B cell (primary cell): ENCODE results near the gene FUS.

Source experiments
- EZH2 ChIP-seq: IDR thresholded peaks from 2 replicates; pipeline ENCODE4 v1.6.1; 2012; ENCODE audit warnings: borderline replicate concordance, low read depth, mild to moderate bottlenecking, moderate library complexity, low read length; ENCODE audit not compliant: insufficient read depth, poor library complexity, severe bottlenecking
- TF ChIP-seq, protein P1 (sequence below): fragments of 200-600 bp; IDR thresholded peaks from one replicate; pipeline ENCODE4 v1.8.0; 2022; ENCODE audit warnings: antibody characterized with exemption, mild to moderate bottlenecking

DNA sequence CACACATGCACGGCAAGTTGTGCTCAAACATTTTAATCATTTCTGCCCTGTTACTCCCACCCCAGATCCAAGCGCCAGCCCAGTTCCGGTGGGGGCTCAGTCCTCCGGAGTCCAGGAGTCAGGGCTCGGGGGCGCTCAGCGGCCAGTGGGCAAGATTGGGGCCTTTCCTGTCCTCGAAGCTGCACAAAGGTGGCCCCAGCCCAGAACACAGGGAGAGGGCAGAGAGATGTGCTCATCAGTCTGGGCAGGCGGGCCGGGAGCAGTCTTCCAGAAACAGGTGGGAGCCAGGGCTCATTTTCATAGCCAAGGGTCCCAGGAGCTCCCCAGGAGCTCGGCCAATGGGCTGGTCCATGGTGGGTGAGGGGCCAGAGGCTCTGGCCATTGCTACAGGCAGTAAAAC, 48.5 kb upstream of the FUS start:
- TF ChIP-seq, protein P1, sequence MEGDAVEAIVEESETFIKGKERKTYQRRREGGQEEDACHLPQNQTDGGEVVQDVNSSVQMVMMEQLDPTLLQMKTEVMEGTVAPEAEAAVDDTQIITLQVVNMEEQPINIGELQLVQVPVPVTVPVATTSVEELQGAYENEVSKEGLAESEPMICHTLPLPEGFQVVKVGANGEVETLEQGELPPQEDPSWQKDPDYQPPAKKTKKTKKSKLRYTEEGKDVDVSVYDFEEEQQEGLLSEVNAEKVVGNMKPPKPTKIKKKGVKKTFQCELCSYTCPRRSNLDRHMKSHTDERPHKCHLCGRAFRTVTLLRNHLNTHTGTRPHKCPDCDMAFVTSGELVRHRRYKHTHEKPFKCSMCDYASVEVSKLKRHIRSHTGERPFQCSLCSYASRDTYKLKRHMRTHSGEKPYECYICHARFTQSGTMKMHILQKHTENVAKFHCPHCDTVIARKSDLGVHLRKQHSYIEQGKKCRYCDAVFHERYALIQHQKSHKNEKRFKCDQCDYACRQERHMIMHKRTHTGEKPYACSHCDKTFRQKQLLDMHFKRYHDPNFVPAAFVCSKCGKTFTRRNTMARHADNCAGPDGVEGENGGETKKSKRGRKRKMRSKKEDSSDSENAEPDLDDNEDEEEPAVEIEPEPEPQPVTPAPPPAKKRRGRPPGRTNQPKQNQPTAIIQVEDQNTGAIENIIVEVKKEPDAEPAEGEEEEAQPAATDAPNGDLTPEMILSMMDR = no peak
- no peak for TF ChIP-seq EZH2
